ENCODE results near the gene VPS50. TPM values are rescaled to one million over a fixed set of nuclear protein-coding genes. Genes with fewer than 3 reads are reported as not detected.

VPS50 gene
- total RNA-seq, 1 donor from 2014 or later = 17.1 TPM

DNA sequence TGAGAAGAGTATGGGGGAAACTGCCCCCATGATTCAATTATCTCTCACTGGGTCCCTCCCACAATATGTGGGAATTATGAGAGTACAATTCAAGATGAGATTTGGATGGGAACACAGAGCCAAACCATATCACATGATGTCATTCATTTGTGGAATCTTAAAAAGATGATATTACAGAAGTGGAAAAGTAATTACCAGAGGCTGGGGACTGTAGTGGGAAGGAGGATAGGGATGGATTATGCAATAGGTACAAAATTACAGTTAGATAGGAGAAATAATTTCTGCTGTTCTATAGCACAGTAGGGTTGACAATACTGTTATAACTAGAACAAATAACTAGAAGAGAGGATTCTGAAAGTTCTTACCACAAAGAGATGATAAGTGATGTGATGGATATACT lies 141.4 kb downstream of the VPS50 start:
- Mint-ChIP-seq H3K9me3 (no peaks in the 10 kb centered on the region), H3K36me3 (ENCODE audit: low read depth) (no peaks in the 10 kb centered on the region), H3K4me1 (no peaks in the 10 kb centered on the region), H3K27me3 (peaks cover 19% of the 10 kb centered on the region), H3K27ac (no peak overlapping the region), H3K4me3 (no peak overlapping the region)
- no peak for DNase-seq
- intact Hi-C loops (cut with micrococcal nuclease) = no loop called here

DNA sequence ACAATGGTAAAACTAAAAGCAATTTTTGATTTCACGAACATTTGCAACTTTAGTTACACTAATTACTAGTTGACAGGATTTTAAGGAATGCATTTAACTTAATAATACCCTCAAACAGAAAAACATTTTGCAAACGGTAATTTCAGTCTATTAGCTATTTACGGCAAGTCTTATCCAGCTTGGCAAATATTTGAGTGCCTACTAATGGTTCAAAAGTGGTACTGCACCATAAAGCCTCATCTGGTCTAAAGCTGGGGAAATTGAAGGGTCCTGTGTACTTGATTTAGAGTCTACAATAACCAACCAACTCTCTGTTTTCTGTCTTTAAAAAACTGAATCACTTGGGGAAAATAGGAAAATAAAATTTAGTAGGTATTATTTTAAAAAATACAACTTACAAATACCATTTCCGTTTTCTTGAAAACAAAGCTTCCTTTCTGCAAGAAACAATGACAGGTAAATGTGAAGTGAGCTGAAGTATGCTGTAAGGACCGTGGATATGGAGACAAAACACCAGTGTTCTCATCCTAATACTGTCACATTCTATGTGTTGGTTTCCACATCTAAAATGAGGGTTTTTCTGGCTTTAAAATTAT lies 142.3 kb downstream of the VPS50 start:
- Mint-ChIP-seq H3K4me1 (no peaks in the 10 kb centered on the region), H3K27me3 (peaks cover 19% of the 10 kb centered on the region), H3K4me3 (no peak overlapping the region), H3K36me3 (ENCODE audit: low read depth) (no peaks in the 10 kb centered on the region), H3K9me3 (no peaks in the 10 kb centered on the region), H3K27ac (no peak overlapping the region)
- intact Hi-C loops (cut with micrococcal nuclease) = no loop called here
- no peak for DNase-seq

DNA sequence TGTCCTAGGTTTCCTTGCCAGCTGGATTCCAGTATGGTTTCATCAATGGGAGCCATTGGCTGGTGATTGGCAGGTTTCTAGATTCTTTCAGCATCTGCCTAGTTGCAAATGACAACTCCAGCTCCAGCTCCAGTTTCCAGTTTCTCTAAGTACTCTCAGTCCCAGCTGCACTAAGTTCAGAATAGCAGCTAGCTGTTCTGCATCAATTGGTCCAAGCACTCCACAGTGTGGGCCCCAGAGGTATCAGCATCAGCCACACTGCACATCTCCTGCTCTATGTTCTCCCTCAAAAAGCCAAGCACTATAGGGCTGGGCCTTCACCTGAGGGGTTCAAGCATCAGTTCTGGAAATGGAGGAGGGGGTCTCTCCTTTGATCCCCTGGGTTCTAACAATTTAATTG lies 143.4 kb downstream of the VPS50 start:
- no peaks in the 10 kb centered on the region for H3K9me3 Mint-ChIP-seq

DNA sequence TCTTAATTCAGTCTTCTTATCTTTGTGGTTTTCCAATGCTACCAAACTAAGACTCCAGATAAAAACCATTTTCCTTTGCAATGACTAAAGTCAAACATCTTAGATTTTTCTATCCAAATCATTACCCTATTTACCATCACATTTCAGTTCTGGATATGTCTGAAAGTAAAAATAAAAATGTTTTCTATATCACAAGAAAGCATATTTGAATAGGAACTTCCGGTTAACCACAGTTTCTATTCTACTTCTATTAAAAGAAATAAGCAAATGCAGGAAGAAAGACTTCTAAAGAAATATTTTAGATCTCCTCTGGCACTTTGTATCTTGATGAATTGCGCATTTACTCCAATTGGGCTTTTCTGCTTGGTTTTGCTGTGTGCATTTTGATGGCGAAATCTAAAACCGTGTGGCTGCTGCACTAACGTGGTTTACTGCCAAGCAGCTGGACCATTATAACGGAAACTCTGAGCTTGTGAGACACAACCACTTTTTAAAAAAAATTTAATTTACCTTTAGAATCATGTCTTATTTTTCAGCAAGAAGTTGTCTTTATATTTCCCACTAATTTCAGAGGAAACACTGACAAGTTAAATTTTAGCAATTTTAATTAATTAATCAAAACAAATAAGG lies 146.1 kb downstream of the VPS50 start:
- Mint-ChIP-seq H3K27me3 (peaks cover 14% of the 10 kb centered on the region), H3K4me1 (no peaks in the 10 kb centered on the region), H3K27ac (no peak overlapping the region), H3K9me3 (no peaks in the 10 kb centered on the region), H3K4me3 (no peak overlapping the region), H3K36me3 (ENCODE audit: low read depth) (no peaks in the 10 kb centered on the region)
- intact Hi-C loops (cut with micrococcal nuclease) = no loop called here
- no peak for DNase-seq

More for the DNA sequence above, 143.4 kb downstream of the VPS50 start:
- H3K27ac Mint-ChIP-seq = no peak overlapping the region
- intact Hi-C loops (cut with micrococcal nuclease) = no loop called here
- no peaks in the 10 kb centered on the region for H3K4me1 Mint-ChIP-seq
- no peaks in the 10 kb centered on the region for H3K36me3 Mint-ChIP-seq (ENCODE audit: low read depth)
- no peak for DNase-seq
- no peak overlapping the region for H3K4me3 Mint-ChIP-seq
- H3K27me3 Mint-ChIP-seq = peaks cover 19% of the 10 kb centered on the region

DNA sequence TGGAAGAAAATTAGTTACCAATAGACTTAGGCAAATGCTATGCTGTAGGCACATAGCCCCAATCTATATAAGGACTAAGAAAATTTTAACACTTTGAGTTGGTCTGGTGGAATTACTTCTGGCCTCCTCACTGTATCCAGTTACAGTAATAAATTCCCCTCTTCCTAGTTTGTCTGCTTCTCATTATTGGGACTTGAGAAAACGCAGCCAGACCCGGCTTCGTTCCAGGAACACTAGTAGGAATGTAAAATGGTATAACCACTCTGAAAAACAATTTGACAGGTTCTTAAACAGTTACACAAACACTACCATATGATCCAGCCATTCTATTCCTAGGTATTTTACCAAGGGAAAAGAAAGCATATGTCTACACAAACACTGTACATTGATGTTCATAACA lies 150.2 kb downstream of the VPS50 start:
- Mint-ChIP-seq H3K9me3 (no peaks in the 10 kb centered on the region), H3K36me3 (ENCODE audit: low read depth) (no peaks in the 10 kb centered on the region), H3K27me3 (peaks cover 15% of the 10 kb centered on the region), H3K4me1 (no peaks in the 10 kb centered on the region), H3K4me3 (no peak overlapping the region), H3K27ac (no peak overlapping the region)
- no peak for DNase-seq
- intact Hi-C loops (cut with micrococcal nuclease) = no loop called here

DNA sequence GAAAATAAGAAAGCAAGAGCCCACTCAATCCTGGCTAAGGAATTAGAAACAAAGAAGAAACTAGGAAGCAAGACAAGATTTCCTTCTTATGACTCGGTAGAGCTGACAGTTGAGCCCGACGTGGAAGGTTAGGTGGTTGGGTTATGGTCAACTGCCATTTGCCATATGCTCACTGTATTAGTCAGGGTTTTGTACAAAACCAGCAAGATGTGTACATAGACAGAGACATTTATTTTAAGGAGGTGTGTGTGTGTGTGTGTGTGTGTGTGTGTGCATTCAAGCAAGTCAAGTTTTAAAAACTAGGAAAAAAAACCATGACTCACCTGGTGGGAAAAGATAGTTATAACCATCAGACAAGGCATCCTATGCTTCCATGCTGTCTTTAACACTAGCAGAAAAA lies 158.5 kb downstream of the VPS50 start:
- Mint-ChIP-seq H3K4me1 (no peaks in the 10 kb centered on the region), H3K36me3 (ENCODE audit: low read depth) (no peaks in the 10 kb centered on the region), H3K4me3 (no peak overlapping the region), H3K9me3 (no peaks in the 10 kb centered on the region), H3K27ac (no peak overlapping the region), H3K27me3 (peaks cover 13% of the 10 kb centered on the region)
- intact Hi-C loops (cut with micrococcal nuclease) = no loop called here
- DNase-seq = no peak

DNA sequence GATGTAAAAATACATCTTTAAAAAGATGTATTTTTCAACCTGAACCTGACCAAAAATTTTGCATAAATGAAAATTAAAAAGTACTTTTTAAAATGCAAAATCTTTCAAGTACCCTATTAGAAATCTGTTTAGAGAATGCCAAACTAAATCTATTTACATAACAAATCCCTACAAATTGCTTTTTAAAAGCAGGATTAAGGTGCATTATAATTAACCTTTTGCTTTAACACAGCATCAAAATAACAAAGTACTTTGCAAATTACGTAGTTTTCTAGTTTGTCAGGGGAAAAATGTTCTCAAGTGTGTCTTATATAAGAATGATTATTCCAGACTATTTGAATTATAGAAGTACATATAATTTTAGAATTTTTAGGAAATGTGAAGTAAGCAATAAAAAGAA lies 160.8 kb downstream of the VPS50 start:
- H3K27ac Mint-ChIP-seq = no peak overlapping the region
- H3K9me3 Mint-ChIP-seq = no peaks in the 10 kb centered on the region
- H3K27me3 Mint-ChIP-seq = peaks cover 5% of the 10 kb centered on the region
- no peaks in the 10 kb centered on the region for H3K4me1 Mint-ChIP-seq
- DNase-seq = no peak
- no peaks in the 10 kb centered on the region for H3K36me3 Mint-ChIP-seq (ENCODE audit: low read depth)
- no peak overlapping the region for H3K4me3 Mint-ChIP-seq
- intact Hi-C loops (cut with micrococcal nuclease) = no loop called here

DNA sequence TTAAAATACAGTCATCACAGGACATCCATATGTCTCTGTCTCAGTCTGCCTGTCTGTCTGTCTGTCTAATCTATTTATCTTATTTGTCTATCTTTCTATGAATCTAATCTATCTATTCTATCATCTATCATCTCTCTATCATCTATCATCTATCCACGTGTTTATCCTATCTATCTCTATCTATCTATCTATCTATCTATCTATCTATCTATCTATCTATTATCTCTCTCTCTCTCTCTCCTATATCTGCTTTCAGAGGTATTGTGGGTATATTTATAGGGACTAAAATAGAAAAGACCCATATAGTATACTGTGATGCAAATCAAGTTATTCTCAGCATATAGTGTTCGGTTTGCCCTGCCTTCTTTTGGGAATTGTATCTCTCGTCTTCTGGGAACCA lies 167.5 kb downstream of the VPS50 start:
- no peak overlapping the region for H3K4me3 Mint-ChIP-seq
- no peaks in the 10 kb centered on the region for H3K36me3 Mint-ChIP-seq (ENCODE audit: low read depth)
- no peaks in the 10 kb centered on the region for H3K4me1 Mint-ChIP-seq
- intact Hi-C loops (cut with micrococcal nuclease) = no loop called here
- H3K27ac Mint-ChIP-seq = no peak overlapping the region
- H3K27me3 Mint-ChIP-seq = no peaks in the 10 kb centered on the region
- no peaks in the 10 kb centered on the region for H3K9me3 Mint-ChIP-seq
- no peak for DNase-seq

DNA sequence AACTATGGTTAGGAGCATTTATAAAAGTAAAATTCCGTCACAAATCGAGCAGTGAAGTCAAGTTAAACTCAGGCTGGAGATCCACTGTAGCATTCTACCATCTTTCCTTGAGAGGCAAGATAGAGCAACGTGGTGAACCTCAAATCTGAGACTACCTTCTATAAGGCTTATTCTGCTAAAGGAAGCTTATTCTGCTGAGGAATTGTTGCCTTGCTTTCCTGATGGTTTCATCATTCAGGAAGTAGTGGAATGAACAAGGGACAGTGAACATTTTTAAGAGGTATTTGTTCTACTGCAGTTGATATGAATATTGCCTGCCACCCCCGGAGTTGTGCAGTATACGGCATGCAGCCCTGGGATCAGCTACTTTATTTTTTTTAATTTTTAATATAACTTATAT lies 170.8 kb downstream of the VPS50 start:
- Mint-ChIP-seq H3K27me3 (no peaks in the 10 kb centered on the region), H3K9me3 (no peaks in the 10 kb centered on the region), H3K4me1 (no peaks in the 10 kb centered on the region), H3K4me3 (no peak overlapping the region), H3K36me3 (ENCODE audit: low read depth) (no peaks in the 10 kb centered on the region), H3K27ac (no peak overlapping the region)
- intact Hi-C loops (cut with micrococcal nuclease) = no loop called here
- DNase-seq = no peak

DNA sequence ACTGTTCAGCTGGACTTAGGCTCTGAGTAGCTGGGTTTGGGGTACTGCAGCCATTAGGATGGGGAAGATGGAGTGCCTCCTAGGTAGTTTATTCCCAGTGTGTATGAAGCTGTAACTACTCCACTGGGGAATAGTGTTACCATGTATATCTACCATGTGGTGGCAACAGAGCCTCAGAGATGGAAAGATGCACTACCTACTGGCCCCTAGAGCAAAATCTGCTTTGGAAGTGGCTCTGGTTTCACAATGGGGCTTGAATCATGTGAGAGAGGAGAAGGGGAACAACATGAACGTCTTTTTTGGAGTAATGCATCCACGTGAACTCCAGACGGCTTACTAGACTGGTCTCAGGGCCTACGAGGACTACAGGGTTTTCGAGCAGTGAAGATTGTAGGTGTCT lies 175.1 kb downstream of the VPS50 start:
- no peak overlapping the region for H3K27ac Mint-ChIP-seq

DNA sequence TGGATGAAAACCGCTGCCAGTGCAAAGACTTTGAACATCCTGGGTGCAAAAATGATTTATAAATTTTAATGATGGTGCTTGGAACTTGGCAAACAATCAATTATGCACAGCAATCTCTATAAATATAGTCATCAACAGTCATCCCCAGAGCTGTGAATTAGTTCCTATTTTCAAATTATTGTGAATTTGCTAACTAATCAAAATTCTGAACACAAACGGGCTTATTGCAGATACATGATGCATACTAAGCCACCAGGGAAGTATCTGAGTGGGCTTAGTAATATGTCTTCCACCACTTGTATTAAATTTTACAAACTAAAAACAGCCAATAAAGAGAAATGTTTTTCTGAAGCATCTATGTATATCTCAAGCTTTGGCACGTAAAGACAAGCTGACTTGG lies 177.2 kb downstream of the VPS50 start:
- intact Hi-C loops (cut with micrococcal nuclease) = no loop called here
- Mint-ChIP-seq H3K4me3 (no peak overlapping the region), H3K4me1 (no peaks in the 10 kb centered on the region), H3K27me3 (peaks cover 2% of the 10 kb centered on the region), H3K36me3 (ENCODE audit: low read depth) (no peaks in the 10 kb centered on the region), H3K27ac (no peak overlapping the region), H3K9me3 (no peaks in the 10 kb centered on the region)
- no peak for DNase-seq

More for the DNA sequence above, 175.1 kb downstream of the VPS50 start:
- DNase-seq = no peak
- intact Hi-C loops (cut with micrococcal nuclease) = no loop called here
- H3K9me3 Mint-ChIP-seq = no peaks in the 10 kb centered on the region
- H3K27me3 Mint-ChIP-seq = no peaks in the 10 kb centered on the region
- H3K4me1 Mint-ChIP-seq = no peaks in the 10 kb centered on the region
- no peaks in the 10 kb centered on the region for H3K36me3 Mint-ChIP-seq (ENCODE audit: low read depth)
- H3K4me3 Mint-ChIP-seq = no peak overlapping the region

Other genes with a start within 250 kb of the VPS50 start
- gene SAMD9, start 114.4 kb upstream of the VPS50 start, total RNA-seq = 8.6 and 9.4 TPM in 2 replicates
- gene SAMD9L, start 84.0 kb upstream of the VPS50 start, total RNA-seq = 15.8 and 16.4 TPM in 2 replicates
- not detected in 2 replicates for gene HEPACAM2, start 5.9 kb upstream of the VPS50 start, total RNA-seq

All from activated CD4-positive, alpha-beta T cell treated with anti-CD3 and anti-CD28 coated beads, Interleukin-2, amount 10 ng/mL, durations not matched to agents 24 days and 14 days (primary cell).